ENCODE results near the gene AHR.

The AHR gene

GRCh38 chr7:17305387-17306171, 7.1 kb downstream of the AHR start:
- no peak for DNase-seq

GRCh38 chr7:17307000-17307399, 8.5 kb downstream of the AHR start:
- no peak for DNase-seq

GRCh38 chr7:17307558-17307957, 9.1 kb downstream of the AHR start:
- no peak for DNase-seq

- no peak for DNase-seq
Measured at GRCh38 chr7:17307969-17308648, 9.7 kb downstream of the AHR start.

GRCh38 chr7:17311194-17311593, 12.7 kb downstream of the AHR start:
- no peak for DNase-seq

- no peak for DNase-seq
Measured at GRCh38 chr7:17311952-17312351, 13.5 kb downstream of the AHR start.

- DNase-seq = no peak
Measured at GRCh38 chr7:17312641-17313040, 14.2 kb downstream of the AHR start.

GRCh38 chr7:17313194-17313593, 14.7 kb downstream of the AHR start:
- DNase-seq = no peak

- DNase-seq = no peak
Measured at GRCh38 chr7:17315974-17316373, 17.5 kb downstream of the AHR start.

- peak; percentile 77 for DNase-seq
Measured at GRCh38 chr7:17318146-17318545, 19.7 kb downstream of the AHR start.

- DNase-seq = no peak
Measured at GRCh38 chr7:17319164-17320101, 21.0 kb downstream of the AHR start.

- DNase-seq = no peak
Measured at GRCh38 chr7:17320102-17320497, 21.6 kb downstream of the AHR start.

GRCh38 chr7:17320657-17321056, 22.2 kb downstream of the AHR start:
- no peak for DNase-seq

- DNase-seq = peak; percentile 82
Measured at GRCh38 chr7:17325364-17325763, 26.9 kb downstream of the AHR start.

GRCh38 chr7:17326378-17326777, 27.9 kb downstream of the AHR start:
- DNase-seq = no peak

GRCh38 chr7:17328641-17329040, 30.2 kb downstream of the AHR start:
- no peak for DNase-seq

GRCh38 chr7:17329440-17329839, 31.0 kb downstream of the AHR start:
- DNase-seq = no peak

- no peak for DNase-seq
Measured at GRCh38 chr7:17331891-17332501, 33.5 kb downstream of the AHR start.

GRCh38 chr7:17333221-17333620, 34.8 kb downstream of the AHR start:
- DNase-seq = peak; percentile 21

GRCh38 chr7:17336168-17336567, 37.7 kb downstream of the AHR start:
- no peak for DNase-seq

GRCh38 chr7:17339139-17339538, 40.7 kb downstream of the AHR start:
- DNase-seq = no peak

- DNase-seq = no peak
Measured at GRCh38 chr7:17339952-17340351, 41.5 kb downstream of the AHR start.

GRCh38 chr7:17340655-17341054, 42.2 kb downstream of the AHR start:
- no peak for DNase-seq
